ENCODE results near the gene RAP1GAP2.
"Not testable (repeated sequence)": the region's sequence is repeated elsewhere in the genome, so short reads cannot be mapped to it uniquely, and the experiment has no call there.

Gene RAP1GAP2

GRCh38 chr17:2782055-2782454 is 14.2 kb upstream of the RAP1GAP2 start:
- H3K18ac ChIP-seq (ENCODE audit: low read length): no peak overlapping the region
- DNase-seq: no peak
- H3K36me3 ChIP-seq (ENCODE audit: control insufficient read depth in 1 of 2, insufficient read depth in 2 of 2, low read length in 2 of 2): no peaks in the 10 kb centered on the region
- peaks cover 5% of the 10 kb centered on the region for H3K27me3 ChIP-seq (ENCODE audit: insufficient read depth, low read length)
- H2BK5ac ChIP-seq (ENCODE audit: low read depth, low read length, poor library complexity): no peak overlapping the region
- no CpG with 5 or more reads among the region's 6 CpGs for WGBS (ENCODE audit: extremely low coverage, insufficient coverage, insufficient read length)
- H2BK120ac ChIP-seq (ENCODE audit: insufficient read depth, low read length, poor library complexity): no peak overlapping the region
- H3K79me1 ChIP-seq (ENCODE audit: low read length): no peaks in the 10 kb centered on the region
- H3K9ac ChIP-seq (ENCODE audit: low read length): no peak overlapping the region
- no peaks in the 10 kb centered on the region for H3K79me2 ChIP-seq (ENCODE audit: control insufficient read depth, insufficient read depth, low read length, poor library complexity)
- H2AFZ ChIP-seq (ENCODE audit: insufficient read depth, low read length, poor library complexity): no peak overlapping the region
- no peak overlapping the region for H4K8ac ChIP-seq (ENCODE audit: low read depth, low read length)
- no peak overlapping the region for H3K23ac ChIP-seq (ENCODE audit: low read length)
- no peak overlapping the region for H3K4me2 ChIP-seq (ENCODE audit: low read length)
- no peak overlapping the region for H3K14ac ChIP-seq (ENCODE audit: low read length)
- H3K4ac ChIP-seq (ENCODE audit: low read depth, low read length): no peak overlapping the region
- H4K12ac ChIP-seq (ENCODE audit: low read depth, low read length): no peak overlapping the region
- H3K4me1 ChIP-seq (ENCODE audit: control insufficient read depth in 1 of 2, insufficient read depth in 2 of 2, low read length in 2 of 2): peaks cover under 1 to 2% of the 10 kb centered on the region in 2 experiments
- no peak overlapping the region for H2BK12ac ChIP-seq (ENCODE audit: low read length)
- no peak overlapping the region for H3K4me3 ChIP-seq (ENCODE audit: low read depth, low read length)
- H3K9me3 ChIP-seq (ENCODE audit: insufficient read depth, low read depth, low read length): peaks cover 7% of the 10 kb centered on the region
- H2AK5ac ChIP-seq (ENCODE audit: low read length): no peak overlapping the region
- H4K91ac ChIP-seq (ENCODE audit: low read depth, low read length): no peak overlapping the region
- no peak overlapping the region for H3K27ac ChIP-seq (ENCODE audit: low read depth, low read length)

DNA sequence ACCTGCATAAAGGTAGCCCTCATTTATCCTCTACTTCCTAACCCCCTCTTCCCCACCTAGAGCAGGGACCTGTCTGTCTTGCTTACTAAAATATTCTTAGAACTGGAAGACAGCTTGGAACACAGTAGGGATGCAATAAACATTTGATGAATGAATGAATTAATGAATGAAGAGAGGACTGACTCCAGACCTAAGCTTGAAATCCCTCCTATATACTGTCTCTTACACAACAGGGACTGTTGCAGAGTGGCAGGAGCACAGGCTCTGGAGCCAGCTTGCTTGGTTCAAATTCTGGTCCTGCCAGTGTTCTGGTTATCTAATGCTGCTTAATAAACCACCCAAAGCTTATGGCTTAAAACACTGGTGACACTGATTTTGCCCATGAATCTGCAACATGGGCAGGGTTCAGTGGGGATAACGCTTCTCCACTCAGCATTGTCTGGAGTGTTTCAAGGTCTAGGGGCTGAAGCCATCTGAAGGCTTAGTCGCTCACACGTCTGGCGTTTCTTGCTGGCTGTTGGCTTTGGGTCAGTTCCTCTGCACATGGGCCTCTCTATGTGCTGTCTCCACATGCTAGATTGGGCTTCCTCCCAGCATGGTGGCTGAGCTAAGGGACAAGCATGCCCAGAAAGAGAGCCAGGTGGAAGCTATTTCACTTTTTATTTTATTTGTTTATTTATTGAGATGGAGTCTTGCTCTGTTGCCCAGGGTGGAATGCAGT is 12.8 kb upstream of the RAP1GAP2 start:
- H3K4me3 ChIP-seq (ENCODE audit: low read depth, low read length): no peak overlapping the region
- no peaks in the 10 kb centered on the region for H3K36me3 ChIP-seq (ENCODE audit: control insufficient read depth in 1 of 2, insufficient read depth in 2 of 2, low read length in 2 of 2)
- no peaks in the 10 kb centered on the region for H3K79me2 ChIP-seq (ENCODE audit: control insufficient read depth, insufficient read depth, low read length, poor library complexity)
- no peak overlapping the region for H2AK5ac ChIP-seq (ENCODE audit: low read length)
- H3K9me3 ChIP-seq (ENCODE audit: insufficient read depth, low read depth, low read length): peaks cover 7% of the 10 kb centered on the region
- H3K27me3 ChIP-seq (ENCODE audit: insufficient read depth, low read length): no peaks in the 10 kb centered on the region
- no peak overlapping the region for H2BK120ac ChIP-seq (ENCODE audit: insufficient read depth, low read length, poor library complexity)
- H4K8ac ChIP-seq (ENCODE audit: low read depth, low read length): no peak overlapping the region
- no peak overlapping the region for H2BK12ac ChIP-seq (ENCODE audit: low read length)
- WGBS (ENCODE audit: extremely low coverage, insufficient coverage, insufficient read length): no CpG with 5 or more reads among the region's 4 CpGs
- H3K79me1 ChIP-seq (ENCODE audit: low read length): no peaks in the 10 kb centered on the region
- no peak for DNase-seq
- no peak overlapping the region for H3K14ac ChIP-seq (ENCODE audit: low read length)
- H4K12ac ChIP-seq (ENCODE audit: low read depth, low read length): no peak overlapping the region
- H3K18ac ChIP-seq (ENCODE audit: low read length): no peak overlapping the region
- no peak overlapping the region for H3K4me2 ChIP-seq (ENCODE audit: low read length)
- H2AFZ ChIP-seq (ENCODE audit: insufficient read depth, low read length, poor library complexity): no peak overlapping the region
- no peak overlapping the region for H4K91ac ChIP-seq (ENCODE audit: low read depth, low read length)
- no peak overlapping the region for H3K27ac ChIP-seq (ENCODE audit: low read depth, low read length)
- no peak overlapping the region for H2BK5ac ChIP-seq (ENCODE audit: low read depth, low read length, poor library complexity)
- H3K4ac ChIP-seq (ENCODE audit: low read depth, low read length): no peak overlapping the region
- H3K9ac ChIP-seq (ENCODE audit: low read length): no peak overlapping the region
- H3K23ac ChIP-seq (ENCODE audit: low read length): no peak overlapping the region
- no peaks in the 10 kb centered on the region for H3K4me1 ChIP-seq (ENCODE audit: control insufficient read depth in 1 of 2, insufficient read depth in 2 of 2, low read length in 2 of 2)

DNA sequence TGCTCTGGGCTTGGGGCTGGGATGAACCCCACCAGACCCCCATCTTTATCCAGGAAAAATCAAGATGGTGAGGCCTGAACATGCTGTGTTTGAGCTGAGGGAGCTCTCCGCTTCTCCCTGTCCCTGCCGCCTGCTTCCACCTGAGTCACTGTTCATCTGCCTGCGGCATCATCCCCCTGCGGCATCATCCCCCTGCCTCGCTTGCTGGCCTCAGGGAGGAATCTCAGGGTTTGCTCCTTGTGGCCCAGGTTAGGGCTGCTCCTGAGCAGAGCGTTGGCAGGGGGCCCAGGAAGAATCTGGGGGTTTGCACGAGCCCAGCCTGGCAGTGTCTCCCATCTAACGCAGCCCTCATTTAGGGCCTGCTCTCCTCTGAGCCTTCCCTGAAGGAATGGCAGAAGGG is 11.4 kb upstream of the RAP1GAP2 start:
- H2BK120ac ChIP-seq (ENCODE audit: insufficient read depth, low read length, poor library complexity): no peak overlapping the region
- H2BK12ac ChIP-seq (ENCODE audit: low read length): no peak overlapping the region
- peak; percentile 75 to 83 for DNase-seq
- H3K79me2 ChIP-seq (ENCODE audit: control insufficient read depth, insufficient read depth, low read length, poor library complexity): no peaks in the 10 kb centered on the region
- H3K36me3 ChIP-seq (ENCODE audit: control insufficient read depth in 1 of 2, insufficient read depth in 2 of 2, low read length in 2 of 2): no peaks in the 10 kb centered on the region
- peaks cover 7% of the 10 kb centered on the region for H3K9me3 ChIP-seq (ENCODE audit: insufficient read depth, low read depth, low read length)
- H2BK5ac ChIP-seq (ENCODE audit: low read depth, low read length, poor library complexity): no peak overlapping the region
- H3K27me3 ChIP-seq (ENCODE audit: insufficient read depth, low read length): no peaks in the 10 kb centered on the region
- H3K18ac ChIP-seq (ENCODE audit: low read length): no peak overlapping the region
- no peak overlapping the region for H3K4ac ChIP-seq (ENCODE audit: low read depth, low read length)
- H4K8ac ChIP-seq (ENCODE audit: low read depth, low read length): no peak overlapping the region
- no peak overlapping the region for H3K4me2 ChIP-seq (ENCODE audit: low read length)
- H3K4me1 ChIP-seq (ENCODE audit: control insufficient read depth in 1 of 2, insufficient read depth in 2 of 2, low read length in 2 of 2): no peaks in the 10 kb centered on the region
- H3K4me3 ChIP-seq (ENCODE audit: low read depth, low read length): no peak overlapping the region
- H3K14ac ChIP-seq (ENCODE audit: low read length): no peak overlapping the region
- no peak overlapping the region for H3K27ac ChIP-seq (ENCODE audit: low read depth, low read length)
- no peak overlapping the region for H3K23ac ChIP-seq (ENCODE audit: low read length)
- no peak overlapping the region for H4K12ac ChIP-seq (ENCODE audit: low read depth, low read length)
- H3K79me1 ChIP-seq (ENCODE audit: low read length): no peaks in the 10 kb centered on the region
- WGBS (ENCODE audit: extremely low coverage, insufficient coverage, insufficient read length): no CpG with 5 or more reads among the region's 8 CpGs
- no peak overlapping the region for H2AK5ac ChIP-seq (ENCODE audit: low read length)
- H3K9ac ChIP-seq (ENCODE audit: low read length): no peak overlapping the region
- H4K91ac ChIP-seq (ENCODE audit: low read depth, low read length): no peak overlapping the region
- no peak overlapping the region for H2AFZ ChIP-seq (ENCODE audit: insufficient read depth, low read length, poor library complexity)

DNA sequence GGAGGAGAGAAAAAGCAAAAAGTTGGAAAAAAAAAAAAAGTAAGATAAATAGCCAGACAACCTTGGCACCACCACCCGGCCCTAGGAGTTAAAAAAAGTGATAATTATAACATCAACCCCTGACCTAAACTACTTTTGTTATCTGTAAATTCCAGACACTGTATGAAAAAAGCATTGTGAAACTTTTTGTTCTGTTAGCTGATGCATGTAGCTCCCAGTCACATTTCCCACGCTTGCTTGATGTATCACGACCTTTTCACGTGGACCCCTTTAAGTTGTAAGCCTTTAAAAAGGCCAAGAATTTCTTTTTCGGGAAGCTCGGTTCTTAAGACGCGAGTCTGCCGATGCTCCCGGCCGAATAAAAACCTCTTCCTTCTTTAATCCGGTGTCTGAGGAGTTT is 10.9 kb upstream of the RAP1GAP2 start:
- DNase-seq: peak; percentile 61 to 84
- H3K4me2 ChIP-seq (ENCODE audit: low read length); H2BK120ac ChIP-seq (ENCODE audit: insufficient read depth, low read length, poor library complexity); H3K4me1 ChIP-seq (ENCODE audit: control insufficient read depth in 1 of 2, insufficient read depth in 2 of 2, low read length in 2 of 2); H3K36me3 ChIP-seq (ENCODE audit: control insufficient read depth in 1 of 2, insufficient read depth in 2 of 2, low read length in 2 of 2); H4K8ac ChIP-seq (ENCODE audit: low read depth, low read length); H3K79me2 ChIP-seq (ENCODE audit: control insufficient read depth, insufficient read depth, low read length, poor library complexity); H4K91ac ChIP-seq (ENCODE audit: low read depth, low read length); H2BK5ac ChIP-seq (ENCODE audit: low read depth, low read length, poor library complexity); H2AK5ac ChIP-seq (ENCODE audit: low read length); H3K14ac ChIP-seq (ENCODE audit: low read length); H2BK12ac ChIP-seq (ENCODE audit: low read length); H3K9me3 ChIP-seq (ENCODE audit: insufficient read depth, low read depth, low read length); H3K18ac ChIP-seq (ENCODE audit: low read length); H3K23ac ChIP-seq (ENCODE audit: low read length); H3K27ac ChIP-seq (ENCODE audit: low read depth, low read length); H3K4ac ChIP-seq (ENCODE audit: low read depth, low read length); H3K27me3 ChIP-seq (ENCODE audit: insufficient read depth, low read length); H3K4me3 ChIP-seq (ENCODE audit: low read depth, low read length); H3K79me1 ChIP-seq (ENCODE audit: low read length); H3K9ac ChIP-seq (ENCODE audit: low read length); H2AFZ ChIP-seq (ENCODE audit: insufficient read depth, low read length, poor library complexity); H4K12ac ChIP-seq (ENCODE audit: low read depth, low read length): not testable (repeated sequence)
- WGBS (ENCODE audit: extremely low coverage, insufficient coverage, insufficient read length): no CpG with 5 or more reads among the region's 12 CpGs
